Astrocyte of the cerebellum (primary cell): Measurements from ENCODE around the gene DPYD.

Source experiments
- DNase-seq: peaks from one replicate; pipeline ENCODE4 v3.0.0-alpha.2; 2011; ENCODE audit warnings: low read depth
- H3K4me3 ChIP-seq: 2 replicates; pipeline ENCODE4 v1.5.1; 2011; ENCODE audit warnings: mild to moderate bottlenecking, low read depth, low read length, moderate library complexity
- in situ Hi-C: cut with HindIII; loops from 2 replicates; pipeline ENCODE4 v1.10.0; 2017; ENCODE audit warnings: low sequenced_read_pairs
- TF ChIP-seq, protein P1 (sequence below): IDR thresholded peaks from 2 replicates; pipeline ENCODE4 v1.5.1; 2012; ENCODE audit warnings: low read length, low read depth, moderate library complexity, mild to moderate bottlenecking; ENCODE audit errors: missing control alignments

DPYD gene

DNA sequence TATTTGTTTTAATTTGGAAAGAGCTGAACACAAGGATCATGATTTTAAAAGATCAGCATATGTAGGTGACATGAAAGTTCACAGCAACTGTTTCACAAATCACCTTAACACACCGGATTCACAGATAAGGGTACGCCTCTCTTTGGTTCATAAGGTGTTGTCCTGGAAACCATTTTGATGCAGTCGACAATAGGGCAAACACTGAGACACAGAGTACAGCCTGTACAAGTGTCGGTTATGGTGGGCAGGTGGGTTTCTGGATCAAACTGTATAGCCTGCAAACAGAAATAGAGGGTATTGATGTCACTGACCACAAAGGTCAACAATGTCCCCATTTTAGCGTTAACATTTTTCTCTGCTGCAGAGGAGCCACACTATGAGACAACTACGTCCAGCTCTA lies 842.0 kb downstream of the DPYD start:
- in situ Hi-C loops = no loop called here
- TF ChIP-seq, protein P1, sequence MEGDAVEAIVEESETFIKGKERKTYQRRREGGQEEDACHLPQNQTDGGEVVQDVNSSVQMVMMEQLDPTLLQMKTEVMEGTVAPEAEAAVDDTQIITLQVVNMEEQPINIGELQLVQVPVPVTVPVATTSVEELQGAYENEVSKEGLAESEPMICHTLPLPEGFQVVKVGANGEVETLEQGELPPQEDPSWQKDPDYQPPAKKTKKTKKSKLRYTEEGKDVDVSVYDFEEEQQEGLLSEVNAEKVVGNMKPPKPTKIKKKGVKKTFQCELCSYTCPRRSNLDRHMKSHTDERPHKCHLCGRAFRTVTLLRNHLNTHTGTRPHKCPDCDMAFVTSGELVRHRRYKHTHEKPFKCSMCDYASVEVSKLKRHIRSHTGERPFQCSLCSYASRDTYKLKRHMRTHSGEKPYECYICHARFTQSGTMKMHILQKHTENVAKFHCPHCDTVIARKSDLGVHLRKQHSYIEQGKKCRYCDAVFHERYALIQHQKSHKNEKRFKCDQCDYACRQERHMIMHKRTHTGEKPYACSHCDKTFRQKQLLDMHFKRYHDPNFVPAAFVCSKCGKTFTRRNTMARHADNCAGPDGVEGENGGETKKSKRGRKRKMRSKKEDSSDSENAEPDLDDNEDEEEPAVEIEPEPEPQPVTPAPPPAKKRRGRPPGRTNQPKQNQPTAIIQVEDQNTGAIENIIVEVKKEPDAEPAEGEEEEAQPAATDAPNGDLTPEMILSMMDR = no peak
- H3K4me3 ChIP-seq = no peak overlapping the region
- no peak for DNase-seq

DNA sequence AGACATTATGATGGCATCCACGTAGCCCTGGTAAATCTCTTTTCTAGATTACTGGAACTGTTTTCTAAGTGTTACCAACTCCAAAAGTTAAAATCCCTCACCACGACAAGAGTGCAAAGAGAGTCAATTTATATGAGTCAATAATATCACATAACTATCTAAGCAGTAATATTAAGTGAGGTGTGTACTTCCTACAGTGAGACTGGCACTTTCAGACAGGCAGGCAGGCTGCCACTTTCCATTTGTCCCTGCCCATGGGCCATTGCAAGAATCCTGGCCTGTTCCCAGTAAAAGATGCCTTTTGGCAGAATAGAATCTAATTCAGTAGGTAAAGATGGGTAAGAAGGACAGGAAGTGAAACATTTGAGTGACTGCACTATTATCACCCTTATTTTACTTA lies 843.6 kb downstream of the DPYD start:
- H3K4me3 ChIP-seq = no peak overlapping the region
- DNase-seq = no peak
- in situ Hi-C loops = no loop called here
- TF ChIP-seq, protein P1 = no peak

GRCh38 chr1:97074771-97075170 lies 846.1 kb downstream of the DPYD start:
- in situ Hi-C loops = no loop called here
- TF ChIP-seq, protein P1 = no peak
- no peak for DNase-seq
- no peak overlapping the region for H3K4me3 ChIP-seq

DNA sequence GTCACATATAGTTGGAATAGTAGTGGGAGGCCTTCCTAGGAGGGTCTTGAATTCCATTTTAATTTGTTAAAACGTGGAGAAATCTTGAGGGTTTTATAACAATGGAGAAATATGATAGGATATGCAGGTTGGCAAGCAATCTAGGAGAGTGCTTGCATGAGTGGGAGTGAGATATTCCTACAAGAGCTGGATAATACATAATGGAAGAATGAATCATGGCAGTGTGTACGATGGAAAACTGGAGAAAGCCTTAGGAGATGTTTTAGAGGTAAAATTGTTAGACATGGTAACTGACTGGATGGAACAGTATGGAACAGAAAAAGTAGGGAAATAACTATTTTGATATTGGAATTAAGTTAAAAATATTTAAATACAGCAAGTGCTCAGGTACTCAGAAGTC lies 846.9 kb downstream of the DPYD start:
- in situ Hi-C loops = no loop called here
- TF ChIP-seq, protein P1 = no peak
- no peak for DNase-seq
- no peak overlapping the region for H3K4me3 ChIP-seq

DNA sequence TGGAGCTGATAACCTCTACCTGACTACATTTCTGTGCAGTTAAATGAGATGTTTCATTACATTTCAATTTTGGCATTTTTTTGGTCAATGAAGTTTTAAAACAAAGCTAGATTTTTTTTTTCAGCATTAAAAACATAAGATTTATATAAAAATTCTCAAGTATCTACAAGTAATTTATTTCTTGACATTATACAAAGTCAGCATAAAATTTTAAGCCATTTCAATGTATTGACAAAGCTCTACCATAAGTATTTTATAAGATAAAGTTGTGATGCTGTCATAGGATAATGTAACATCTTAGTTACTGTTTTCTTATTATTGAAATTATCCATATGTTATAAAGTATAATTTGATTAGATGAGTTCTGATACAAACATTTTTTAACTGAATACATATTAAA lies 847.7 kb downstream of the DPYD start:
- in situ Hi-C loops = no loop called here
- DNase-seq = no peak
- no peak overlapping the region for H3K4me3 ChIP-seq
- TF ChIP-seq, protein P1 = no peak

DNA sequence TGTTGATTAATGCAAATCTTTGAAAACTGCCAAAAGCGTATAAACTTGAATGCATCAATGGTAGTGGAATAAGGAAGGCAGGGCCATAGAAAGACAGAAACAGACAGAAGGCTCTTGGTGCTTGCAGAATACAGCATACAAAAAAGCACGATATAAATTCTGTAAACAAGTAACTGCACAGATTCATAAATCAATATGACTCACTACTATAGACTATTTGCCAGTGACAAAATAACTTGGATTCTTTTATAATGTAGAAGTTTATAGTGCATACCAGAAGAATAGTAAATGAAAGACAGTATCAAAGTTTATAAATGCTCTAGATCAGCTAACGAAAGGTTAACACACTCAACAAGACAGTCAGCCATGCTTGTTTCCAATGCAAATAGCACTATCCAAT lies 849.7 kb downstream of the DPYD start:
- TF ChIP-seq, protein P1 = no peak
- in situ Hi-C loops = no loop called here
- no peak overlapping the region for H3K4me3 ChIP-seq
- no peak for DNase-seq

DNA sequence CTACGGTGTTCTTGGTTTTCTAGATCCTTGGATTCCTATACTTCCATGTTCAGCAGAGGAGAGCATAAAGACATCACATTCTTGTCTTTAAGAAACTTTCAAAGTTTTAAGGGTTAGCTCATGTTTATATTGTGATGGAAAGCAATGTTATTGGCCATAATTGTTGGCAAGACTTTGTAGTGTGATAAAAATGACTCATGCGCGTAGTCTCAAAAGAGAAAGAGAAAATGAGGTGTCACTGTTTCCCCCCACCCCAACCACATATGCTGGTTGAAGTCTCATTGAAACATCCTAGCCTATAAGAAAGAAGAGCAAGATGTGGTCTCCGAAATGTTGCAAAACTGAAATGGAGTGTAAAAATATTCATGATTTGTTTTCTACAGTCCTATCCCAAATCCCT lies 850.5 kb downstream of the DPYD start:
- no peak for DNase-seq
- no peak overlapping the region for H3K4me3 ChIP-seq
- TF ChIP-seq, protein P1 = no peak
- in situ Hi-C loops = no loop called here
